Measurements from ENCODE around the gene ANK2.

DNA sequence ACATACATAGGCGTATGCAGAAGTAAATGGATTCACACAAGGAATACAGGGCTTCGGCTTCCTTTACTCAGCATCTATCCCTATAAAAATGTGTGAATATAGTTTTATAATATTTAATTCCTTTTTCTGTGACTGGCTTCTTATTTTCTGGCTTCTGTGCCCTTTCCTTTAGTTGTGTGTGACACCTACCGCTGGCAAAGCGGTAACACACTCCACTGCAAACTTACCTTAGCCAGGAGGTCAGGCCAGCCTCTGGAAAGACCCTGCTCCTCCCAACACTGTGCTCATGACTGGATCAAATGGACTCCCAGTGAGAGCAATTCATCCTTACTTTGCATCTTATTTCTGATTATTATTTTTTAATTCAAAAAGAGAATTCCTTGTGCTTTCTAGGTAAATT lies 244.2 kb downstream of the ANK2 start:
- TF ChIP-seq, protein P1, sequence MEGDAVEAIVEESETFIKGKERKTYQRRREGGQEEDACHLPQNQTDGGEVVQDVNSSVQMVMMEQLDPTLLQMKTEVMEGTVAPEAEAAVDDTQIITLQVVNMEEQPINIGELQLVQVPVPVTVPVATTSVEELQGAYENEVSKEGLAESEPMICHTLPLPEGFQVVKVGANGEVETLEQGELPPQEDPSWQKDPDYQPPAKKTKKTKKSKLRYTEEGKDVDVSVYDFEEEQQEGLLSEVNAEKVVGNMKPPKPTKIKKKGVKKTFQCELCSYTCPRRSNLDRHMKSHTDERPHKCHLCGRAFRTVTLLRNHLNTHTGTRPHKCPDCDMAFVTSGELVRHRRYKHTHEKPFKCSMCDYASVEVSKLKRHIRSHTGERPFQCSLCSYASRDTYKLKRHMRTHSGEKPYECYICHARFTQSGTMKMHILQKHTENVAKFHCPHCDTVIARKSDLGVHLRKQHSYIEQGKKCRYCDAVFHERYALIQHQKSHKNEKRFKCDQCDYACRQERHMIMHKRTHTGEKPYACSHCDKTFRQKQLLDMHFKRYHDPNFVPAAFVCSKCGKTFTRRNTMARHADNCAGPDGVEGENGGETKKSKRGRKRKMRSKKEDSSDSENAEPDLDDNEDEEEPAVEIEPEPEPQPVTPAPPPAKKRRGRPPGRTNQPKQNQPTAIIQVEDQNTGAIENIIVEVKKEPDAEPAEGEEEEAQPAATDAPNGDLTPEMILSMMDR (IDR thresholded peaks at IDR 0.05) = no peak
- TF ChIP-seq EP300 (IDR thresholded peaks at IDR 0.05) (no peak), POLR2A (IDR thresholded peaks at IDR 0.05) (no peak)

All from upper lobe of left lung (tissue), 4 donors.